HCT116 (cell line): Measurements from ENCODE around the gene LHX1. TPM values are rescaled to one million over a fixed set of nuclear protein-coding genes. Genes with fewer than 3 reads are reported as not detected.

Experiments used
- ATAC-seq: fragments of 200-7000 bp; cut with Tn5 transposase; 2 replicates; pipeline ENCODE4 v1.9.1; 2020; ENCODE audit warnings: mild to moderate bottlenecking, moderate library complexity
- BruUV-seq: library from RNA; stranded (reverse); fragments of 400-500 nt; replicated peaks from 2 replicates; lab custom pipeline; 2021; lab: Mats Ljungman, UMichigan
- CTCF ChIA-PET: fragments of 300-600 bp; sonication (Branson Sonifier 250); formaldehyde crosslinking; loops from one replicate; lab custom pipeline; 2021; ENCODE audit warnings: antibody characterized with exemption; lab: Charles Lee
- POLR2A ChIA-PET: fragments of 300-600, 350-600 bp; sonication (Branson Sonifier 250); formaldehyde crosslinking; loops from one replicate; lab custom pipeline; 2021; ENCODE audit warnings: antibody characterized with exemption; lab: Charles Lee
- RAD21 ChIA-PET, 2 experiments: fragments of 300-600 bp; sonication (Branson Sonifier 250); formaldehyde crosslinking; loops; one replicate each; lab custom pipeline; 2023; ENCODE audit warnings: low total read pairs in 2 of 2; ENCODE audit not compliant: uncharacterized antibody in 2 of 2, unreplicated experiment in 2 of 2, low non-redundant PET in 1 of 2; lab: Charles Lee
- DNase-seq: peaks from one replicate; pipeline ENCODE4 v3.0.0-alpha.2; 2010; ENCODE audit warnings: low read depth, low spot score
- H2AFZ ChIP-seq: fragments of 200-600 bp; shearing (Covaris generic), sonication (generic); 2 replicates; pipeline ENCODE4 v1.6.1; 2017; ENCODE audit warnings: low read depth, mixed run types, mixed read lengths, antibody characterized with exemption, low read length; ENCODE audit not compliant: poor library complexity, severe bottlenecking
- H3K27ac ChIP-seq: 2 replicates; pipeline ENCODE4 v1.5.1; 2012; ENCODE audit warnings: low read depth, low read length
- H3K27me3 ChIP-seq: fragments of 200-600 bp; sonication (generic); 2 replicates; pipeline ENCODE4 v1.6.1; 2016; ENCODE audit warnings: mixed run types, low read length, mixed read lengths; ENCODE audit not compliant: insufficient read depth
- H3K36me3 ChIP-seq, 2 experiments: fragments of 200-500 bp in 1 of 2; fragments of 200-600 bp in 1 of 2; sonication (Bioruptor generic) in 1 of 2; sonication (generic) in 1 of 2; 2 replicates each; pipeline versions ENCODE4 v1.5.1 to v1.6.1; 2014 to 2016; ENCODE audit warnings: low read length in 2 of 2, inconsistent platforms in 1 of 2, mixed read lengths in 1 of 2, mixed run types in 1 of 2; ENCODE audit not compliant: insufficient read depth in 2 of 2, control insufficient read depth in 1 of 2
- H3K4me1 ChIP-seq, 2 experiments: fragments of 200-600 bp in 1 of 2; sonication (generic) in 1 of 2; 2 replicates each; pipeline versions ENCODE4 v1.5.1 to v1.6.1; 2012 to 2017; ENCODE audit warnings: low read length in 2 of 2, inconsistent platforms in 1 of 2, mild to moderate bottlenecking in 1 of 2, mixed read lengths in 1 of 2, mixed run types in 1 of 2, moderate library complexity in 1 of 2; ENCODE audit not compliant: insufficient read depth in 2 of 2, control insufficient read depth in 1 of 2
- H3K4me2 ChIP-seq: fragments of 200-600 bp; sonication (generic); 2 replicates; pipeline ENCODE4 v1.6.1; 2017; ENCODE audit warnings: mixed run types, low read length, mixed read lengths
- H3K4me3 ChIP-seq, 2 experiments: fragments of 200-600 bp in 1 of 2; sonication (generic) in 1 of 2; replicated peaks in 1 of 2; 2 replicates each; pipeline ENCODE4 v1.5.1; 2011 to 2016; ENCODE audit warnings: low read length in 2 of 2, control low read depth in 1 of 2, low read depth in 1 of 2, mild to moderate bottlenecking in 1 of 2, mixed read lengths in 1 of 2, mixed run types in 1 of 2
- H3K79me2 ChIP-seq: fragments of 200-600 bp; sonication (generic); 2 replicates; pipeline ENCODE4 v1.6.1; 2017; ENCODE audit warnings: mild to moderate bottlenecking, mixed run types, low read length, moderate library complexity, mixed read lengths; ENCODE audit not compliant: insufficient read depth
- H3K9ac ChIP-seq: fragments of 200-600 bp; sonication (generic); 2 replicates; pipeline ENCODE4 v1.6.1; 2016; ENCODE audit warnings: low read length, mixed read lengths
- H3K9me2 ChIP-seq: fragments of 200-600 bp; sonication (generic), shearing (Covaris generic); 2 replicates; pipeline ENCODE4 v1.6.1; 2017; ENCODE audit warnings: mixed run types, mild to moderate bottlenecking, moderate library complexity; ENCODE audit not compliant: insufficient read depth
- H3K9me3 ChIP-seq, 2 experiments: fragments of 200-500 bp in 1 of 2; fragments of 200-600 bp in 1 of 2; sonication (Bioruptor generic) in 1 of 2; sonication (generic) in 1 of 2; 2 replicates each; pipeline ENCODE4 v1.6.1; 2014 to 2017; ENCODE audit warnings: low read length in 2 of 2, mixed read lengths in 2 of 2, inconsistent platforms in 1 of 2, low read depth in 1 of 2, mild to moderate bottlenecking in 1 of 2, mixed run types in 1 of 2, moderate library complexity in 1 of 2; ENCODE audit not compliant: control insufficient read depth in 1 of 2, insufficient read depth in 1 of 2
- H4K20me1 ChIP-seq: fragments of 200-600 bp; sonication (generic), shearing (Covaris generic); 2 replicates; pipeline ENCODE4 v1.6.1; 2017; ENCODE audit warnings: mixed run types, mild to moderate bottlenecking, moderate library complexity; ENCODE audit not compliant: insufficient read depth
- CBX3 ChIP-seq: IDR thresholded peaks from 2 replicates; pipeline ENCODE4 v1.6.1; 2012; ENCODE audit warnings: low read depth
- EGR1 ChIP-seq: IDR thresholded peaks from 2 replicates; pipeline ENCODE4 v1.6.1; 2012; ENCODE audit warnings: low read depth
- ELF1 ChIP-seq: IDR thresholded peaks from 2 replicates; pipeline ENCODE4 v1.6.1; 2012; ENCODE audit warnings: low read depth, borderline replicate concordance
- EZH2 ChIP-seq: fragments of 200-600 bp; sonication (generic); IDR thresholded peaks from 2 replicates; pipeline ENCODE4 v1.6.1; 2017; ENCODE audit warnings: antibody characterized with exemption, mixed run types
- EZH2phosphoT487 ChIP-seq: fragments of 200-600 bp; IDR thresholded peaks from 2 replicates; pipeline ENCODE4 v1.6.1; 2018; ENCODE audit warnings: antibody characterized with exemption, borderline replicate concordance
- JUND ChIP-seq: IDR thresholded peaks from 2 replicates; pipeline ENCODE4 v1.6.1; 2012
- POLR2AphosphoS5 ChIP-seq: IDR thresholded peaks from 2 replicates; pipeline ENCODE4 v1.6.1; 2011; ENCODE audit warnings: mild to moderate bottlenecking, low read depth, low read length, moderate library complexity
- RAD21 ChIP-seq: IDR thresholded peaks from 2 replicates; pipeline ENCODE4 v1.6.1; 2012; ENCODE audit warnings: low read depth, mild to moderate bottlenecking
- SP1 ChIP-seq: IDR thresholded peaks from 2 replicates; pipeline ENCODE4 v1.6.1; 2012; ENCODE audit warnings: low read depth
- SRF ChIP-seq: IDR thresholded peaks from 2 replicates; pipeline ENCODE4 v1.6.1; 2012; ENCODE audit warnings: low read depth
- TCF7L2 ChIP-seq: IDR thresholded peaks from 2 replicates; pipeline ENCODE4 v1.7.0; 2011; ENCODE audit warnings: borderline replicate concordance, inconsistent platforms; ENCODE audit not compliant: insufficient read depth, insufficient read length; ENCODE audit errors: extremely low read depth
- ZFX ChIP-seq: fragments of 450-650 bp; IDR thresholded peaks from 2 replicates; pipeline ENCODE4 v1.6.1; 2017
- intact Hi-C: fragments of 100-400 bp; cut with micrococcal nuclease; formaldehyde crosslinking; loops from 2 replicates; pipeline ENCODE4 v1.10.0; 2022
- total RNA-seq: library from RNA; stranded (reverse); gene quantifications from one replicate; pipeline ENCODE4 v1.2.1, GENCODE V29; 2021; ENCODE audit not compliant: unreplicated experiment
- TF ChIP-seq, protein P1 (sequence below), 3 experiments: fragments of 200-600 bp in 1 of 3; sonication (generic) in 1 of 3; IDR thresholded peaks in 2 of 3; conservative IDR thresholded peaks in 1 of 3; 2 replicates each; pipeline ENCODE4 v1.5.1; 2012 to 2017; ENCODE audit warnings: low read depth in 2 of 3, low read length in 2 of 3, antibody characterized with exemption in 1 of 3, borderline replicate concordance in 1 of 3, control low read depth in 1 of 3, mild to moderate bottlenecking in 1 of 3, mixed read lengths in 1 of 3, mixed run types in 1 of 3, moderate library complexity in 1 of 3; ENCODE audit not compliant: insufficient read depth in 1 of 3
- TF ChIP-seq, protein P2 (sequence below): IDR thresholded peaks from 2 replicates; pipeline ENCODE4 v1.6.1; 2011; ENCODE audit warnings: mild to moderate bottlenecking, low read length, moderate library complexity; ENCODE audit not compliant: insufficient replicate concordance; ENCODE audit errors: extremely low read depth
- TF ChIP-seq, protein P3 (sequence below): IDR thresholded peaks from 2 replicates; pipeline ENCODE4 v1.6.1; 2012

LHX1 gene
- total RNA-seq, 1 experiment from 2014 or later: 0.44 TPM

DNA sequence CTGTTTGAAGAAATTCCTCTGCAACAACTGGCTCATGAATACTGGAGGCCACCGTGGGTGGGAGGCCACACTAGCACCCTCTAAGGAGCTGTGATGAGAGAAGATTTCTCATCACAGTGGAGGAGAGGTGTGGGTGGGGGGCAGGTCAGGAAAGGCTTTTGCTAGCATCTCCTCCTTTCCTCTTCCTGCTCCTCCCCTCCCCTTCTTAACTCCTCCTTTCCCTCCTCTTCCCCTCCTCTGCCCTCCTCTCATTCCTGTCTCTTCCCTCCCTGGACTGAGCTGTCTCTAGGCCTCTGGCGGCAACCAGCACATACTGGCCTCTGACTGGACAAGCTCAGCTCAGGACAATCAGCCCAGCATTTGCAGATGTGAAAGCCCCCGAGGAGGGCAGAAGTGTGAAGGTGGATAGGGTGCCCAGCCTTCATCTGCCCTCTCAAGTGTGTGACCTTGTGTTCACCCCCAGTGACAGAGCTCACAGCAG is 19.0 kb upstream of the LHX1 start:
- CTCF ChIA-PET: interaction anchor here (0.6 kb wide), 1 partner anchor 124 kb away, joined by 3 read pairs; no protein-coding TSS in a partner anchor
- Histone ChIP-seq H4K20me1 (no peaks in the 10 kb centered on the region), H3K79me2 (no peaks in the 10 kb centered on the region), H3K27ac (peak overlapping the region; percentile 100; the same call in 1 of the 2 replicates), H3K4me1 (peaks cover 52 to 61% of the 10 kb centered on the region in 2 experiments), H3K9me3 (no peaks in the 10 kb centered on the region), H2AFZ (no peak overlapping the region), H3K9me2 (no peaks in the 10 kb centered on the region), H3K4me2 (peak overlapping the region; percentile 91), H3K4me3 (peak overlapping the region in 1 of 2 experiments; percentile 30; a peak in 1 of 4 replicates), H3K36me3 (no peaks in the 10 kb centered on the region), H3K9ac (peak overlapping the region; percentile 70), H3K27me3 (no peaks in the 10 kb centered on the region)
- intact Hi-C loops: no loop called here
- ATAC-seq (peak; percentile 40), DNase-seq (peak; percentile 10)
- POLR2A ChIA-PET: interaction anchor here (0.8 to 1.0 kb wide), 2 partner anchors 8 to 15 kb away, joined by 3 to 5 read pairs; no protein-coding TSS in a partner anchor
- RAD21 ChIA-PET: no interaction called here
- no TSS peak for BruUV-seq
- TF ChIP-seq POLR2AphosphoS5: peak; percentile 70
- no peak for TF ChIP-seq ELF1
- peak; percentile 26; the same call in 1 of the 2 replicates for TF ChIP-seq EGR1

DNA sequence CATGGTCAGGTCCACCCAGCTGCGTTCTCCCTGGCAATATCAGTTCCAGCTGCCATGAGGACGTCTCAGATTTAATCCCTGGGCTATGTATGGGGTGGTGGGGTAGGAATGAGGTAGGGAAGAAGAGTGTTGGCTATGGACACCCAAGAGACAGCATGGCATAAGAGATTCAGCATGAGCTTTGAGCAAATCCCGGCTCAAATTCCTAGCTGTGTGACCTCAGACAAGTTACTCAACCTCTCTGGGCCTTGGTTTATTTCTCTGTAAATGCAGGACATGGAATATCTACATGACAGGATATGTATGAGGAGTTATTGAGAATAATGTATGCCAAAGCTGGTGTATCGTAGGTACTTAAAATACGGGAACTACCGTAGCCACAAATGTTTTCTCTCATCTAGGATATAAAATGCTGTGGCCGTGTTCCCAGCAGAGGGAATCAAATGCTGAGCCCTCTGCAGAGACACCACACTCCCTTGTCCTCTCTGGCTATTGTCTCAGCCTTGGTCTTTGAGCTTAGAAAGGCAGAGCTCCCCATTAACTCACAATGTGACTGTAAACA is 17.8 kb upstream of the LHX1 start:
- ATAC-seq: no peak
- POLR2A ChIA-PET: interaction anchor here (0.7 kb wide), 1 partner anchor 30 kb away, joined by 3 read pairs; the partner anchor contains the start of gene AATF
- RAD21 ChIA-PET: no interaction called here
- H2AFZ ChIP-seq: no peak overlapping the region
- peak overlapping the region; percentile 100 for H3K27ac ChIP-seq
- H3K36me3 ChIP-seq: no peaks in the 10 kb centered on the region
- H4K20me1 ChIP-seq: no peaks in the 10 kb centered on the region
- H3K79me2 ChIP-seq: no peaks in the 10 kb centered on the region
- H3K9ac ChIP-seq: peak overlapping the region; percentile 70
- H3K9me3 ChIP-seq: no peaks in the 10 kb centered on the region
- CTCF ChIA-PET: interaction anchor here (1.2 kb wide), 1 partner anchor 129 kb away, joined by 4 read pairs; no protein-coding TSS in a partner anchor
- no peaks in the 10 kb centered on the region for H3K27me3 ChIP-seq
- H3K4me1 ChIP-seq: peaks cover 62 to 74% of the 10 kb centered on the region in 2 experiments
- H3K4me3 ChIP-seq: no peak overlapping the region
- no TSS peak for BruUV-seq
- no peaks in the 10 kb centered on the region for H3K9me2 ChIP-seq
- intact Hi-C loops: no loop called here
- peak overlapping the region; percentile 91 for H3K4me2 ChIP-seq
- no peak for DNase-seq
- TF ChIP-seq RAD21: no peak
- TF ChIP-seq, protein P1, sequence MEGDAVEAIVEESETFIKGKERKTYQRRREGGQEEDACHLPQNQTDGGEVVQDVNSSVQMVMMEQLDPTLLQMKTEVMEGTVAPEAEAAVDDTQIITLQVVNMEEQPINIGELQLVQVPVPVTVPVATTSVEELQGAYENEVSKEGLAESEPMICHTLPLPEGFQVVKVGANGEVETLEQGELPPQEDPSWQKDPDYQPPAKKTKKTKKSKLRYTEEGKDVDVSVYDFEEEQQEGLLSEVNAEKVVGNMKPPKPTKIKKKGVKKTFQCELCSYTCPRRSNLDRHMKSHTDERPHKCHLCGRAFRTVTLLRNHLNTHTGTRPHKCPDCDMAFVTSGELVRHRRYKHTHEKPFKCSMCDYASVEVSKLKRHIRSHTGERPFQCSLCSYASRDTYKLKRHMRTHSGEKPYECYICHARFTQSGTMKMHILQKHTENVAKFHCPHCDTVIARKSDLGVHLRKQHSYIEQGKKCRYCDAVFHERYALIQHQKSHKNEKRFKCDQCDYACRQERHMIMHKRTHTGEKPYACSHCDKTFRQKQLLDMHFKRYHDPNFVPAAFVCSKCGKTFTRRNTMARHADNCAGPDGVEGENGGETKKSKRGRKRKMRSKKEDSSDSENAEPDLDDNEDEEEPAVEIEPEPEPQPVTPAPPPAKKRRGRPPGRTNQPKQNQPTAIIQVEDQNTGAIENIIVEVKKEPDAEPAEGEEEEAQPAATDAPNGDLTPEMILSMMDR (IDR thresholded peaks at IDR 0.05 in 2 of 3, conservative IDR thresholded peaks at IDR 0.05 in 1 of 3; ENCODE audit: borderline replicate concordance in 1 of 3, insufficient read depth in 1 of 3, low read depth in 2 of 3, low read length in 2 of 3): no peak
- TF ChIP-seq JUND: no peak
- TF ChIP-seq, protein P2, sequence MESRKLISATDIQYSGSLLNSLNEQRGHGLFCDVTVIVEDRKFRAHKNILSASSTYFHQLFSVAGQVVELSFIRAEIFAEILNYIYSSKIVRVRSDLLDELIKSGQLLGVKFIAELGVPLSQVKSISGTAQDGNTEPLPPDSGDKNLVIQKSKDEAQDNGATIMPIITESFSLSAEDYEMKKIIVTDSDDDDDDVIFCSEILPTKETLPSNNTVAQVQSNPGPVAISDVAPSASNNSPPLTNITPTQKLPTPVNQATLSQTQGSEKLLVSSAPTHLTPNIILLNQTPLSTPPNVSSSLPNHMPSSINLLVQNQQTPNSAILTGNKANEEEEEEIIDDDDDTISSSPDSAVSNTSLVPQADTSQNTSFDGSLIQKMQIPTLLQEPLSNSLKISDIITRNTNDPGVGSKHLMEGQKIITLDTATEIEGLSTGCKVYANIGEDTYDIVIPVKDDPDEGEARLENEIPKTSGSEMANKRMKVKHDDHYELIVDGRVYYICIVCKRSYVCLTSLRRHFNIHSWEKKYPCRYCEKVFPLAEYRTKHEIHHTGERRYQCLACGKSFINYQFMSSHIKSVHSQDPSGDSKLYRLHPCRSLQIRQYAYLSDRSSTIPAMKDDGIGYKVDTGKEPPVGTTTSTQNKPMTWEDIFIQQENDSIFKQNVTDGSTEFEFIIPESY: no peak
- no peak for TF ChIP-seq POLR2AphosphoS5
- TF ChIP-seq SRF: no peak
- TF ChIP-seq, protein P3, sequence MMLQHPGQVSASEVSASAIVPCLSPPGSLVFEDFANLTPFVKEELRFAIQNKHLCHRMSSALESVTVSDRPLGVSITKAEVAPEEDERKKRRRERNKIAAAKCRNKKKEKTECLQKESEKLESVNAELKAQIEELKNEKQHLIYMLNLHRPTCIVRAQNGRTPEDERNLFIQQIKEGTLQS: no peak
- no peak for TF ChIP-seq CBX3
- no peak for TF ChIP-seq SP1
- TF ChIP-seq EZH2: no peak
- TF ChIP-seq EZH2phosphoT487: no peak
- no peak for TF ChIP-seq TCF7L2
- TF ChIP-seq ZFX: no peak
- TF ChIP-seq EGR1: no peak
